HG02973 (cell line): ENCODE results near the gene DUS2.

Experiments
- ATAC-seq: cut with Tn5 transposase; IDR thresholded peaks from one replicate; pipeline ENCODE4 v1.9.1; 2021; ENCODE audit warnings: moderate library complexity; ENCODE audit not compliant: unreplicated experiment

The DUS2 gene

DNA sequence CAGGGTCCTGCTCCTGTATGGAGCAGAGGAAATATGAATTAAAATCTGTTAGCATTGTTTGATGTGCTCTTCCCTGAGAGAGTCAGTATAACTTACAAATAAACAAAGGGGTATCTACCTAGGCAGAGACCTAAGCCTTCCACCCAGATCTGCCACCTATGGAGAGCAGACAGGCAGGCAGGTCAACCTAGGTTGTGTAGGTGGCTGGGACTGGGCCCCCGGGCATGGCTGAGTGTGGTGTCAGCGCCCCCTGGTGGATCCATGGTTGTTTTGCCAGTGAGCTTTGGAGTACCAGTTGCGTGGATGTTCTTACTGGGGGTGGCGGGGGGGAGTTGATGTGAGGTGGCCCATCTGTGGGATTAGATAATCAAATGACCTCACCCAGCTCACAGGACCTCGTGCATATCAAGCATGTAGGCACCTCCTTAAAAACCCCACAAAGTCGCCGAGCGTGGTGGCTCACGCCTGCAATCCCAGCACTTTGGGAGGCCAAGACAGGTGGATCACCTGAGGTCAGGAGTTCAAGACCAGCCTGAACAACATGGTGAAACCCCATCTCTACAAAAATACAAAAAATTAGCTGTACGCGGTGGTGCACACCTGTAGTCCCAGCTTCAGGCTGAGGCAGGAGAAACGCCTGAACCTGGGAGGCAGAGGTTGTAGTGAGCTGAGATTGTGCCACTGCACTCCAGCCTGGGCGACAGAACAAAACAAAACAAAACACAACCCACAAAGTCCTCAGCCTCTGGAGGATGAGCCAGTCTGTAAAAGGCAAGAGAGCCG, 17.6 kb downstream of the DUS2 start:
- ATAC-seq: no peak

- no peak for ATAC-seq
Measured at GRCh38 chr16:68041783-68042182, 18.7 kb downstream of the DUS2 start.

DNA sequence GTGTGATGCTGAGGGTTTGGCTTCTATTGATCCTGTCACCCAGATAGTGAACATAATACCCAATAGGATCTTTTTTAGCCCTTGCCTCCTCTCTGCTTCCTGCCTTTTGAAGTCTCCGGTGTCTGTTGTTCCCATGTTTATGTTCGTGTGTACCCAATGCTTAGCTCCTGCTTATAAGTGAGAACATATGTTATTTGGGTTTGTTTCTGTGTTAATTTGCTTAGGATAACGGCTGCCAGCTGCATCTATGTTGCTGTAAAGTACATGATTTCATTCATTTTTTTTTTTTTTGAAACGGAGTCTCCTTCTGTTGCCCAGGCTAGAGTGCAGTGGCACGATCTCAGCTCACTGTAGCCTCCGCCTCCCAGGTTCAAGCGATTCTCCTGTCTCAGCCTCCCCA, 23.0 kb downstream of the DUS2 start:
- no peak for ATAC-seq

DNA sequence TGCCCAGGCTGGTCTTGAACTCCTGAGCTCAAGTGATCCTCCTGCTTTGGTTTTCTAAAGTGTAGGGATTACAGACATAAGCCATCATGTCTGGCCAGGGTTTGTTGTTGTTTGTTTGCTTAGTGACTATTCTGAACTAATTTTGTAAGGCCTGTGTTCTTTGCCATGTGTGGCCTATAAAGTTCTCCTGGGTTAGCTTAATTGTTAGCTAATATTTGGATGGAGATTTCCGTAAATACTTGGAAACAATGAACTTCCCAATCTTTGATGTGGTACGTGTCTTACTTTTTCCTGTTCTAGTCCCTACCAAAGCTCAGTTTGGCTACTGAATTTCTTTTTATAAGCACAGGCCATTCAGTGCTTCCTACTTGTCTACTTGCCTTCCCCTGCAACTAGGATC, 24.9 kb downstream of the DUS2 start:
- ATAC-seq: no peak

GRCh38 chr16:68049449-68049848, 26.4 kb downstream of the DUS2 start:
- no peak for ATAC-seq

DNA sequence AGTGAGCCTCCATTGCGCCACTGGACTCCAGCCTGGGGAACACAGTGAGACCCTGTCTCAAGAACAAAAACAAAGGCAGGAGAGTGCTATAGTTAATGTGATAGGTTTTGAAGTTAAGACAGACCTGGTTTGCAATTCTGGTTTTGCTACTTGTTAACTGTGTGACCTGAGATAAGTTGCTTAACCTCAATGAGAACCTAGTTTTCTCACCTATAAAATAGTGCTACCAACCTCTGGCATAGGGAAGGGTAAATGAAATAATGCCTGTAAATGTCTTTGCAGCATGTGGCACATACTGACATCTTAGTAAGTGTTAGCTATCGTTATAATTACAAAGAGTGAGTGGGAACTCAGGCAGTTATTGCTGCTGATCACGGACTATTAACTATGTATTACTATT, 32.3 kb downstream of the DUS2 start:
- no peak for ATAC-seq

- ATAC-seq: no peak
Measured at GRCh38 chr16:68059804-68060203, 36.7 kb downstream of the DUS2 start.

DNA sequence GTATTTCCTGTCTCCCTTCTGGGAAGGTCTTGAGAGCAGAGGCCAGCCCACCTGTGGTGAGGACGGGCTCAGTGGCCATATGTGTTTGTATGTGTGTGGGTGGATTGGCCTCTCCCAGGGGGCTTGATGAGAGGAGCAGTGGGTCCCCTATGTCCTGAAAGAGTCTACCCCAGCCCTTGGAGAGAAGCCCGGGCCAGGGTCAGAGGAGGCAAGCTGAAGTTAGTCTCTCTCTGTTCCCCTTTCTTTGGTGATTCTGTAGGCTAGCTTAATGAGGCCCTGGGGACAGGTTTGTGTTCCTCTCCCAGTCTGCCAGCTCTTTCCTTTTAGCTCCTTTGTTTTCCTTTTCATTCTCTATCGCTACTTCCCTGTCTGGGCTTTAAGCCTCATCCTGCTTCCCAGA, 38.3 kb downstream of the DUS2 start:
- ATAC-seq: no peak

- ATAC-seq: no peak
Measured at GRCh38 chr16:68062910-68063393, 39.9 kb downstream of the DUS2 start.

DNA sequence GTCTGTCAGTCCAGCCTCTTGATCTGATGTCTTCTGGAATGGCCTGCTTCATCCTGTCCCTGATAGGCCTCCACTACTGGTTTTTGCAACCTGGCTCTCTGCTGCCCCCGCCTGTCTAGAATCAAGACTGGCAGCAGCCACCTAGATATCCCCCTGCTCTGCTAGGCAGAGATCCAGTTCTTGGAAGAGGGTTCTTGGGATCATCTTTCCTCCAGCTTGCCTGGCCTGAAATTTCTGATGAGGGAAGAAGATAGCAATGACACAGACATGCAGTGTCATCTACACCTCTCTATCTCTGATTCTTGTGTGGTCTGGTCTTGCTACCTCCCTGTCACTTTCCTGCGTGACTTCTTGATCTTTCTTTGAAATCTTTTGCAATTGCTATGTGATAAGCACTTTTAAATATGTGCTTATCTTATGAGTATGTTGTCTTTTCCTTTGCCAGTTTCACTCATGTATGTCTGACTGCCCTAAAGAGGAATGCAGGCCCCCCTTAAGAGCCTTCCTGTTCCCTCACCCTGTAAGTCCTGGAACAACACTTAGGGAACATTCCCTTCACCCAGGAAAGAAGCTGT, 41.8 kb downstream of the DUS2 start:
- no peak for ATAC-seq

DNA sequence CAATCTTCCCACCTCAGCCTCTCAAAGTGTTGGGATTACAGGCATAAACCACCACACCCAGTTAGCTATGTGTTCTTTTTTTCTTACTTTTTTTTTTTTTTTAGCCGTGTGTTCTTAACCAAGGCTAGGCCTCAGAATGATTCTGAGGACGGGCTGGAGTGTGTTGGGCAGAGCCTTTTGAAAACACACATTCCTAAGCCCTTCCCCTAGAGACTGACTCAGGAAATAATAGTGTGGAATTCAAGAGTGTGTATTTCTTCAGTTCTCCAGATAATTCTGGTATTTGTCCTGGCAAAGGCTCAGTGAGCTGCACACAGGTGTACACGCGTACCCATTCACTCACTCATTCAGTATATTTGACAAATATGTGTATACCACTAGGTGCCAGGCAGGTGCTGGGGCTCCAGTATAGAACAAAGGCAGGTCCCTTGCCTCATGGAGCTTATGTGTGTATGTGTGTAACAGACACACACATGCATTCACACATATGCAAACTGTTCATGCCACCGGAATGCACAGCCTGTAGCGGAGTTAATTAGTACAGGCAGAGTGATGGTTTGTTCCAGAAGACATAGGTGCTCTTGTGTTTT, 42.7 kb downstream of the DUS2 start:
- ATAC-seq: no peak

GRCh38 chr16:68066763-68067162, 43.7 kb downstream of the DUS2 start:
- no peak for ATAC-seq

- no peak for ATAC-seq
Measured at GRCh38 chr16:68068926-68069325, 45.8 kb downstream of the DUS2 start.

DNA sequence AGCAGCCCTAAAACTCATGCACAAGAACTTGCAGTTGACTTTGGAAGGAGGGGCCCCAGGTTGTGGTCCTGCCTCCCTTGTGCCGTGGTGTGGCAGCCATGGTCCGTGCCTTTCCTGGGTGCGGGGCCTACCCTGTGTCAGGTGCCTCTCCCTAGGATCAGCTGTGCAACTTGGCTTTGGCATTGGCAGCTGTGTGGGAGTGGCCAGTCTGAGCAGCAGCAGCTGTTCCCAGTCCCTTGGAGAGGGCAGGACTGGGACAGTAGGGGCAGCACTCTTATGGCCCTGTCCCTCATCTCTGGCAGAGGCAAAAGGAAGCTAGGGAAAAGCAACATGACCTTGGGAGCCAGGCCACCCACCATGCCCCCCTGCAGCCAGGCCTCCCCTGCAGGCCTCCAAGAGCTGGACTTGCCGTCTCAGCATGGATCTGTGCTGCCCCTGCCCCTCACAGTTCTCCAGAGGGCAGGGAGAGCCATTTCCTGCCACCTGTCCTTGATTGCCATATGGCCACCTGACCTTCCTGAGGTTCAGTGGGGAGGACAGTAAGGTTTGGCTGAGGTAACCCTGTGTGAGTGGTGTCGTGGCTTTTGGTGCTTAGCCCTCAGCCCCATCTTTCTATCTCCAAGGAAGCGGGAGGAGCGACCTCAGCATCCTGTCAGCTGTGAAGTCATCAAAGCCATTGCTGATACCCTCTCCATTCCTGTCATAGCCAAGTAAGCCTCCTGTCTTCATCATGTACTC, 46.6 kb downstream of the DUS2 start:
- ATAC-seq: no peak

GRCh38 chr16:68070249-68070730, 47.2 kb downstream of the DUS2 start:
- ATAC-seq: no peak

DNA sequence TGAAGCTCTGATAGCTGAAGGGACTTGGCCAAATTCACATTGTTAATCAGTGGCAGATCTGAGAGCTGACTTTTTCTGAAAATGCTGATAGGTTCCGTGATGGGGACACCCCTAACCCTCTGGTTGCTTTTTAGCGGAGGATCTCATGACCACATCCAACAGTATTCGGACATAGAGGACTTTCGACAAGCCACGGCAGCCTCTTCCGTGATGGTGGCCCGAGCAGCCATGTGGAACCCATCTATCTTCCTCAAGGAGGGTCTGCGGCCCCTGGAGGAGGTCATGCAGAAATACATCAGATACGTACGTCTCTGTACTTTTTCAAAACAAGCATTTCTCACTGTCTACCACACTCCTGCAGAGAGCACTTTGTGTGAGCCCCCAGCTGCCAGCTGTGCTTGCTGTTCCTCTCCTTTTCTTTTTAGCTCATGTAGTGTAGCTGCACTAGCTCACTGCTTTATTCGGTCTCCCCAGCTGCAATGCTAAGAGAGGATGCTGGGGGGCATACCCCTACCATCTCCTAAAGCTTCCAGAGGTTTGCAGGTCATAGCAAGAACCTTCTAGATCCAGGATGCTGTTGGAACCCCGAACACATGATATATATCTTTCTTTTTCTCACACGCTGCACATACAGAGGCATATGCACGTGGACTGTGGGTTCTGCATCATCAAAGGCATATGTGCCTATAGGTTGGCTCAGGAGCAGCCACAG, 47.9 kb downstream of the DUS2 start:
- no peak for ATAC-seq

DNA sequence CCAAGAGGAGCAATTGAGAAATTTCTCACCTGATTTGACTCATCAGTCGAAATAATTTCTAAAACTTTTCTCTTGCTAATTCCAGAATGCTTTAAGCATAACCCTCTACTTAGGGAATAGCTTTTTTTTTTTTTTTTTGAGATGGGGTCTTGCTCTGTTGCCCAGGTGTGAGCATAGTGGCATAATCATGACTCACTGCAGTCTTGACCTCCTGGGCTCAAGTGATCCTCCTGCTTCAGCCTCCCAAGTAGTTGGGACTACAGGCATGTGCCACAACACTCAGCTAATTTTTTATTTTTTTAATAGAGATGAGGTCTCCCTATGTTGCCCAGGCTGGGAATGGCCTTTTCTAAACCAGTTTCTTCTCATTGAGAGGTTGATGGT, 48.4 kb downstream of the DUS2 start:
- ATAC-seq: no peak

- ATAC-seq: no peak
Measured at GRCh38 chr16:68072038-68072695, 49.1 kb downstream of the DUS2 start.

DNA sequence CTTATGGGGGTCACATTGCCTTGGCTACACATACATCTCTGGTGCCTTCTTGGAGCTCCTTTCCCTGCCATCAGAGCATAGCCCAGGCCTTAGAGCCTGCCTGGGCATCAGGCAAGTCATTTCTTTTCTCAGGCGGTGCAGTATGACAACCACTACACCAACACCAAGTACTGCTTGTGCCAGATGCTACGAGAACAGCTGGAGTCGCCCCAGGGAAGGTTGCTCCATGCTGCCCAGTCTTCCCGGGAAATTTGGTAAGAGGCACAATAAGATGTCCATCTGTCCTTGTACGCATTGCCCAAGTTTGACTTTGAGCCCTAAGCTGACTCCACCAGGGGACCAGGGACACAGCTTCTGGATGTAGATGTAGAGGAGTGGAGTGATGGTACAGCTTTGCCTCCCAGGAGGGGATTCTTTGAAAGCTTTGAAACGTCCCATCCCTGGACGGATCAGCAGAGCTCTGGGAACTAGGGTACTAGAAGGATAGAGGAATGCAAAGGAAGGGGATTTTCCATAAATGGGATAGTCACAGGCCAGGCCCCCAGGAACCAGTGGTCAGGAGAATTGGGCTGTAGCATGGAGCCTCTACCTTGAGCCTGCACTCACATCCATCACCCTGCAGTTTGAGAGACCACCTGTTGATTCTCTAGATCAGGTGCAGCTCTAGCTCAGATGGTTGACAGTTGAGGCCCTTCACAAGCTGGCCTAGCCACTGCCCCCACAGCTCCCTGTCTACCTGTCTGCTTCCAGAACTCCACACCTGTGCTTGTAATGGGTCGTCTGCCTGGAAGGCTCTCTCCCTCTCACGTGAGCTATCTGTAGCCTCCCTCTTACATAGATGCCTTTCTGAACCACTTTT, 51.0 kb downstream of the DUS2 start:
- no peak for ATAC-seq
